Osteoblast (primary cell): ENCODE data around the gene ITPR1. TPM values are rescaled to one million over a fixed set of nuclear protein-coding genes. Genes with fewer than 3 reads are reported as not detected.

Experiments used
- DNase-seq: peaks from one replicate; pipeline ENCODE4 v3.0.0; 2011; ENCODE audit warnings: low spot score, mixed read lengths; ENCODE audit not compliant: insufficient read length; ENCODE audit errors: missing footprints
- H2AFZ ChIP-seq: 2 replicates; pipeline ENCODE4 v1.6.0; 2011; ENCODE audit warnings: mild to moderate bottlenecking, low read length
- H3K27ac ChIP-seq: 2 replicates; pipeline ENCODE4 v1.5.1; 2011; ENCODE audit warnings: mild to moderate bottlenecking, low read depth, low read length, moderate library complexity
- H3K27me3 ChIP-seq: 2 replicates; pipeline ENCODE4 v1.6.0; 2012; ENCODE audit warnings: mild to moderate bottlenecking, control low read depth, inconsistent platforms, low read length, moderate library complexity; ENCODE audit not compliant: insufficient read depth
- H3K36me3 ChIP-seq: 2 replicates; pipeline ENCODE4 v1.5.1; 2011; ENCODE audit warnings: mild to moderate bottlenecking, low read length, control low read depth, moderate library complexity; ENCODE audit not compliant: insufficient read depth
- H3K4me1 ChIP-seq: 2 replicates; pipeline ENCODE4 v1.5.1; 2011; ENCODE audit warnings: mild to moderate bottlenecking, low read length, control low read depth, moderate library complexity; ENCODE audit not compliant: insufficient read depth
- H3K4me2 ChIP-seq: 2 replicates; pipeline ENCODE4 v1.6.0; 2011; ENCODE audit warnings: mild to moderate bottlenecking, low read length; ENCODE audit not compliant: insufficient read depth
- H3K4me3 ChIP-seq: fragments of 200-600 bp; sonication (generic); 3 replicates; pipeline ENCODE4 v1.5.1; 2012; ENCODE audit warnings: mild to moderate bottlenecking, low read length, inconsistent platforms; ENCODE audit not compliant: insufficient read depth
- H3K79me2 ChIP-seq: 2 replicates; pipeline ENCODE4 v1.6.0; 2012; ENCODE audit warnings: mild to moderate bottlenecking, low read length, control low read depth, inconsistent platforms; ENCODE audit not compliant: insufficient read depth
- H3K9me3 ChIP-seq: 2 replicates; pipeline ENCODE4 v1.5.1; 2011; ENCODE audit warnings: low read depth, low read length, control low read depth
- H4K20me1 ChIP-seq: 2 replicates; pipeline ENCODE4 v1.6.0; 2012; ENCODE audit warnings: mild to moderate bottlenecking, low read length, control low read depth; ENCODE audit not compliant: insufficient read depth
- CTCF ChIP-seq: IDR thresholded peaks from 2 replicates; pipeline ENCODE4 v1.5.1; 2011; ENCODE audit warnings: mild to moderate bottlenecking, low read depth, low read length, moderate library complexity; ENCODE audit errors: extremely low read depth
- total RNA-seq: library from RNA; depleted of rRNA; stranded (reverse); fragments of >200 nt; gene quantifications from 2 replicates; pipeline ENCODE4 v1.2.3, GENCODE V29; 2012

ITPR1 gene
- total RNA-seq, 1 donor = 16.6 TPM

DNA sequence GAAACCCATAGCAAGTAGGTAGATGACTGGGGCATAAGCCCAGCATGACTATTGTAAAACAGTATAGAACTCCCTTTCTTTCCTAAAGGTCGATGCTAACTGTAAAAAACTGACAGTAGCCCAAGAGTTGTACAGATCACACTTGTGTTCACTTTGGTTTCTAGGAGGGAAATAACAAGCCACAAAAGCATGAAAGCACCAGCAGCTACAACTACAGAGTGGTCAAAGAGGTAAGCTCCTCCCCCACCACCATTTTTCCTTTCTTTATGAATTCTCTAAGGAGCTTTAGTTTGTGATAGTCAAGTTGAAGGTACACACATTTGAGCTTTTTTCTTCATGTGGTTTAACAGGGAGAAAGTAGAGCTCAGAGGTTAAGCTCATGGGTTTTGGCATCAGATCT, 191.0 kb downstream of the ITPR1 start:
- H3K4me3 ChIP-seq = no peak overlapping the region
- no peak for TF ChIP-seq CTCF

GRCh38 chr3:4684976-4685375, 191.8 kb downstream of the ITPR1 start:
- no peaks in the 10 kb centered on the region for H3K27me3 ChIP-seq
- H3K36me3 ChIP-seq = no peaks in the 10 kb centered on the region
- peaks cover 7% of the 10 kb centered on the region for H3K4me1 ChIP-seq
- no peak for TF ChIP-seq CTCF
- H3K79me2 ChIP-seq = no peaks in the 10 kb centered on the region
- H3K27ac ChIP-seq = no peak overlapping the region
- no peak for DNase-seq
- H4K20me1 ChIP-seq = no peaks in the 10 kb centered on the region
- no peaks in the 10 kb centered on the region for H3K9me3 ChIP-seq
- no peak overlapping the region for H3K4me3 ChIP-seq
- no peak overlapping the region for H3K4me2 ChIP-seq
- no peak overlapping the region for H2AFZ ChIP-seq

More for the DNA sequence above, 191.0 kb downstream of the ITPR1 start:
- no peak overlapping the region for H3K27ac ChIP-seq
- no peak overlapping the region for H2AFZ ChIP-seq
- no peaks in the 10 kb centered on the region for H3K79me2 ChIP-seq
- peaks cover 7% of the 10 kb centered on the region for H3K4me1 ChIP-seq
- H4K20me1 ChIP-seq = no peaks in the 10 kb centered on the region
- H3K4me2 ChIP-seq = no peak overlapping the region
- H3K36me3 ChIP-seq = no peaks in the 10 kb centered on the region
- no peaks in the 10 kb centered on the region for H3K27me3 ChIP-seq
- no peaks in the 10 kb centered on the region for H3K9me3 ChIP-seq
- no peak for DNase-seq

GRCh38 chr3:4685673-4686345, 192.7 kb downstream of the ITPR1 start:
- no peak for TF ChIP-seq CTCF

DNA sequence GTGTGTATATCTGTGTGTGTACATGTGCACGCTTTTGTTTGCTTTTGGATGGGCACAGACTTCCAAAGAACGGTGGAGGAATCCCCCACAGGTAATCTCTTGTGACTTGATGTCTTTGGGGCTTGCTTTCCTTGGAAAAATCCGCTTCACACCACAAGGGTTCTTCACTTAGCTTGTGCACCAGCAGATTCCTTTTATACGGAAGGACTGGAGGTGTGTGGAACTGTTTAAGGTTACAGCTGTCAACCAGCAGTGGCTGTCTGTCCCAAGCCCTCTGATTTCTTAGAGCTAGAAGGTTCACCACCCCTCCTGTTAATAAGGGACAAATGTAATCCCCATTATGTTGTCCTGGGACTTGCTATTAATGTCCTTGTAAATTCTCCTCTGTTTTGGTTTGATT, 193.5 kb downstream of the ITPR1 start:
- TF ChIP-seq CTCF = no peak
- no peak overlapping the region for H3K27ac ChIP-seq
- no peaks in the 10 kb centered on the region for H3K9me3 ChIP-seq
- H3K4me3 ChIP-seq = no peak overlapping the region
- H3K4me1 ChIP-seq = no peaks in the 10 kb centered on the region
- no peak overlapping the region for H3K4me2 ChIP-seq
- H3K27me3 ChIP-seq = no peaks in the 10 kb centered on the region
- H3K36me3 ChIP-seq = no peaks in the 10 kb centered on the region
- DNase-seq = no peak
- H2AFZ ChIP-seq = no peak overlapping the region
- no peaks in the 10 kb centered on the region for H4K20me1 ChIP-seq
- H3K79me2 ChIP-seq = no peaks in the 10 kb centered on the region

More at GRCh38 chr3:4685673-4686345, 192.7 kb downstream of the ITPR1 start:
- no peaks in the 10 kb centered on the region for H3K36me3 ChIP-seq
- H3K79me2 ChIP-seq = no peaks in the 10 kb centered on the region
- H3K27ac ChIP-seq = no peak overlapping the region
- no peaks in the 10 kb centered on the region for H3K27me3 ChIP-seq
- DNase-seq = no peak
- no peaks in the 10 kb centered on the region for H3K9me3 ChIP-seq
- no peak overlapping the region for H3K4me3 ChIP-seq
- H3K4me2 ChIP-seq = no peak overlapping the region
- H4K20me1 ChIP-seq = no peaks in the 10 kb centered on the region
- peaks cover 4% of the 10 kb centered on the region for H3K4me1 ChIP-seq
- H2AFZ ChIP-seq = no peak overlapping the region
